ENCODE results near the gene GSTA4.
A peak's percentile ranks its signal among the peaks of the same experiment; 100 is the strongest.
"Not testable (repeated sequence)": the region's sequence is repeated elsewhere in the genome, so short reads cannot be mapped to it uniquely, and the experiment has no call there.

GSTA4 gene, protein sequence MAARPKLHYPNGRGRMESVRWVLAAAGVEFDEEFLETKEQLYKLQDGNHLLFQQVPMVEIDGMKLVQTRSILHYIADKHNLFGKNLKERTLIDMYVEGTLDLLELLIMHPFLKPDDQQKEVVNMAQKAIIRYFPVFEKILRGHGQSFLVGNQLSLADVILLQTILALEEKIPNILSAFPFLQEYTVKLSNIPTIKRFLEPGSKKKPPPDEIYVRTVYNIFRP

DNA sequence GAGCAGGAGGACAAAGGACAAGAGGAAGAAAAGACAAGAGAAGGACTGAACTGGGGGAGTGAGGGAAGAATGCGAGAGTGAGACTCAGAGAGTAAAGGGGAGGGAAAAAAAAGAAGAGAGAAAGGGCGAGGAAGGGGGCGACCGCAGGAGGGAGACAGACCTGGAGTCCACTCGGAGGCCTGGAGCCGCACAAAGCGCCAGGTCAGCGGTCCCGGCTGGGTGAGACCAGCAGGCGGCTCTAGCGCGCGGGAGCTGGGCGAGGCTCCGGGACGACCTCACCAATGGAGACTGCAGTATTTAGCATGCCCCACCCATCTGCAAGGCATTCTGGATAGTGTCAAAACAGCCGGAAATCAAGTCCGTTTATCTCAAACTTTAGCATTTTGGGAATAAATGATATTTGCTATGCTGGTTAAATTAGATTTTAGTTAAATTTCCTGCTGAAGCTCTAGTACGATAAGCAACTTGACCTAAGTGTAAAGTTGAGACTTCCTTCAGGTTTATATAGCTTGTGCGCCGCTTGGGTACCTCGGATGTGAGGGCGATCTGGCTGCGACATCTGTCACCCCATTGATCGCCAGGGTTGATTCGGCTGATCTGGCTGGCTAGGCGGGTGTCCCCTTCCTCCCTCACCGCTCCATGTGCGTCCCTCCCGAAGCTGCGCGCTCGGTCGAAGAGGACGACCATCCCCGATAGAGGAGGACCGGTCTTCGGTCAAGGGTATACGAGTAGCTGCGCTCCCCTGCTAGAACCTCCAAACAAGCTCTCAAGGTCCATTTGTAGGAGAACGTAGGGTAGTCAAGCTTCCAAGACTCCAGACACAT is at the start of gene GSTA4:
Gene GSTA4, minus strand, starts transcription at position 196 of the 824 bp plus-strand sequence. CDS start 1,041 bp downstream, outside the sequence.
- not testable (repeated sequence) for H3K36me3 Mint-ChIP-seq (ENCODE audit: low read depth); H3K9me3 Mint-ChIP-seq
- Mint-ChIP-seq H3K4me1 (ENCODE audit: low read depth) (peaks cover 31% of the 10 kb centered on the region), H3K27me3 (peaks cover 28% of the 10 kb centered on the region), H3K4me3 (peak within 1 kb of the TSS; percentile 85), H3K27ac (peak within 1 kb of the TSS; percentile 79)
- intact Hi-C loops (cut with micrococcal nuclease): loop anchor here (1.0 to 10.0 kb wide), 2 partner anchors 70 to 310 kb away; partner anchors contain the start of gene FBXO9

DNA sequence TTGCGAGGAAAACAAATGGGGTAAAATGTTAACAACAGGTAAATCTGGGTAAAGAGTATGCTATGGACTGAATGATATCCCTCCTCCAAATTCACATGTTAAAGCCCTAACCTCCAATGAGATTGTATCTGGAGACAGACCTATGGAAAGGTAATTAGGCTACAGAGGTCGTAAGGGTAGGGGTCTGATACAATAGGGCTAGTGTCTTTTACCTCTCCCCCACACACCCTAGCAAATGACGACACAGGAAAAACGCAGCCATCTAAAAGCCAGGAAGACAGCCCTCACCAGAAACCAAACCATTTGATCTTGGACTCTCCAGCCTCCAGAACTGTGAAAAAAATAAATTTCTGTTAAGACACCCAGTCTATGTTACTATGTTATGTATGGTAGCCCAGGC is 49.5 kb upstream of the GSTA4 start:
- peaks cover 18% of the 10 kb centered on the region for H3K36me3 Mint-ChIP-seq (ENCODE audit: low read depth)

DNA sequence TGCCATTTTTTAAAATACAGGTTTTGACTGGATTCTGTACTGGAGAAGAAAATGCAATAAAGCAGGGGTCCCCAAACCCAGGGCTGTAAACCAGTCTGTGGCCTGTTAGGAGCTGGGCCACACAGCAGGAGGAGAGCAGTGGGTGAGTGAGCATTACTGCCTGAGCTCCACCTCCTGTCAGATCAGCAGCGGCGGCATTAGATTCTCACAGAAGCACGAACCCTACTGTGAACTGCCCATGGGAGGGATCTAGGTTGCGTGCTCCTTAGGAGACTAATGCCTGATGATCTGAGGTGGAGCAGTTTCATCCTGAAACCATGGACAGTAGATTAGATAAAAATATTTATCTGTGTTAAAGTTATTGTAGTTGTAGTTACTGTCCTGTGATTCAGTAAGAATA is 49.0 kb upstream of the GSTA4 start:
- Mint-ChIP-seq H3K27ac (no peak overlapping the region), H3K36me3 (ENCODE audit: low read depth) (peaks cover 23% of the 10 kb centered on the region), H3K4me3 (no peak overlapping the region), H3K9me3 (no peaks in the 10 kb centered on the region), H3K27me3 (peaks cover 4% of the 10 kb centered on the region), H3K4me1 (ENCODE audit: low read depth) (peaks cover 14% of the 10 kb centered on the region)
- intact Hi-C loops (cut with micrococcal nuclease): no loop called here

More for the DNA sequence above, 49.5 kb upstream of the GSTA4 start:
- Mint-ChIP-seq H3K9me3 (no peaks in the 10 kb centered on the region), H3K4me1 (ENCODE audit: low read depth) (peaks cover 14% of the 10 kb centered on the region), H3K27me3 (peaks cover 4% of the 10 kb centered on the region), H3K4me3 (no peak overlapping the region), H3K27ac (no peak overlapping the region)
- intact Hi-C loops (cut with micrococcal nuclease): no loop called here

DNA sequence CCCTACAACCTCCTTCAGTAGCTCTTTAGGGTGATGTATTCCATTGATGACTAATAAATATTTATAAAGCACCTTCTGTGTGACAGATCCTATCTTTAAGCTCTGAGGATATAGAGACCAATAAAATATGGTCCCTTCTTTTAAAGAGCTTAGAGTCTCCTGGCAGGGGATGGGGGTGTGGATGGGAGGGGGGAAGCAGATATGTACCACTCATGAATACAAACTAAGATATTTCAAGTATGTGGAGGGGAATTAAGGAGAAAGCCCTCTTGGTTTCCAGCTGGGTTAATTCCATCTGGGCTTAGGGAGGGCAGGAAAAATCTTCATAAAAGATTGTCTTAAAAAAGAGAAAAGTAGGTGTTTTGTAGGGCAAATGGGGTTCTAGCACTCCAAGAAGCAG is 48.5 kb upstream of the GSTA4 start:
- intact Hi-C loops (cut with micrococcal nuclease): no loop called here
- peaks cover 9% of the 10 kb centered on the region for H3K4me1 Mint-ChIP-seq (ENCODE audit: low read depth)
- no peaks in the 10 kb centered on the region for H3K9me3 Mint-ChIP-seq
- H3K27me3 Mint-ChIP-seq: peaks cover 4% of the 10 kb centered on the region
- H3K4me3 Mint-ChIP-seq: no peak overlapping the region
- peaks cover 28% of the 10 kb centered on the region for H3K36me3 Mint-ChIP-seq (ENCODE audit: low read depth)
- no peak overlapping the region for H3K27ac Mint-ChIP-seq

DNA sequence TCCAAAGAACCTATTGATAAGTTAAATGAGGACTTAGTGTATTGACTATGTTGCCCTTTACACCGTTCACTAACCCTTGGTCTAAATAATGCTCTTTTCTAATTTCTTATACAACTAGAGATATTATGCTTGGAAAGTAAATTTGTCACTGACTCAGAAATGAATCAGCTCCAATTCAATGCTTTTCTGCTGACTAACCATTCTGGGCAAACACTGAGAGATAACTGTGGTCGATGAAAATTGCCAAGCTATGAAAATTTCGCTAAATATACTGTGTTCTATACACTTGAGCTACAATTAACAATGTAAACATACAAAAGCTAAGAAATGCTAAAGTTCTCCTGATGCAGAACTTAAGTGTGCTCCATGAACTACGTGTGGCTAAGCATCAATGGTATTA is 47.0 kb upstream of the GSTA4 start:
- intact Hi-C loops (cut with micrococcal nuclease): no loop called here
- Mint-ChIP-seq H3K27me3 (peaks cover 4% of the 10 kb centered on the region), H3K9me3 (no peaks in the 10 kb centered on the region), H3K36me3 (ENCODE audit: low read depth) (peaks cover 34% of the 10 kb centered on the region), H3K4me1 (ENCODE audit: low read depth) (no peaks in the 10 kb centered on the region), H3K27ac (no peak overlapping the region), H3K4me3 (no peak overlapping the region)

DNA sequence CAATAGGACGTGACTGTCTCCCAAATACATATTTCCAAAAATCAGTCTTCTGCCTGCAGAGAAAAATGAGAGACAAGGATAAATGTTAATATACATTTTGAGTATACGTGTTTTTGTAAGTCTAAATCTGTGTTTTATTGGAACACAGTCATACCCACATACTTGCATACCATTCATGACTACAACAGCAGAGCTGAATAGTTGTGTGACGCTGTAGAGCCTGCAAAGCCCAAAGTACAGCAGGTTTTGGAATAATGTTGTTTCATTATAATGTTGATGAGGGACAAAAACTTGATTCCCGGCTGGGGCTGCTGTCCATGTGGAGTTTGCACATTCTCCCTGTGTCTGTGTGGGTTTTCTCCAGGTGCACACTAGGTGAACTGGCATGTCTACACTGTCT is 46.3 kb upstream of the GSTA4 start:
- intact Hi-C loops (cut with micrococcal nuclease): no loop called here
- no peaks in the 10 kb centered on the region for H3K9me3 Mint-ChIP-seq
- no peaks in the 10 kb centered on the region for H3K4me1 Mint-ChIP-seq (ENCODE audit: low read depth)
- H3K36me3 Mint-ChIP-seq (ENCODE audit: low read depth): peaks cover 38% of the 10 kb centered on the region
- no peaks in the 10 kb centered on the region for H3K27me3 Mint-ChIP-seq
- no peak overlapping the region for H3K4me3 Mint-ChIP-seq
- no peak overlapping the region for H3K27ac Mint-ChIP-seq

DNA sequence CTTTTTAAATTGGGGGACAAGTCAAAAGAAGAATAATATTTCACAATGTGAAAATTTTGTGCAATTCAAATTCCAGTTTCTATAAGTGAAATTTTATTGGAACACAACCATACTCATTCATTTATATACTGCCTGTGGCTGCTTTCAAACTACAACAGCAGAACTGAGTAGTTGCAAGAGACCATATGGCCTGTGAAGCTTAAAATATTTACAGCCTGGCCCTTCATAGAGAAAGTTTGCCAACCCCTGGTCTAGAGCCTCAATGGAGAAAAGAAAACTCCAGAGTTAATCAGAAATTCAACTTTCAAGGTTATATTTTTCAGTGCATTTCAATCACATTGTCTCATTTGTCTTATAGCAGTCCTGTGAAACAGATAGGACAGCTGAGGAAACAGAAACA is 43.5 kb upstream of the GSTA4 start:
- intact Hi-C loops (cut with micrococcal nuclease): no loop called here
- peaks cover 55% of the 10 kb centered on the region for H3K36me3 Mint-ChIP-seq (ENCODE audit: low read depth)
- no peak overlapping the region for H3K4me3 Mint-ChIP-seq
- H3K27me3 Mint-ChIP-seq: no peaks in the 10 kb centered on the region
- no peak overlapping the region for H3K27ac Mint-ChIP-seq
- no peaks in the 10 kb centered on the region for H3K9me3 Mint-ChIP-seq
- H3K4me1 Mint-ChIP-seq (ENCODE audit: low read depth): peaks cover 6% of the 10 kb centered on the region

DNA sequence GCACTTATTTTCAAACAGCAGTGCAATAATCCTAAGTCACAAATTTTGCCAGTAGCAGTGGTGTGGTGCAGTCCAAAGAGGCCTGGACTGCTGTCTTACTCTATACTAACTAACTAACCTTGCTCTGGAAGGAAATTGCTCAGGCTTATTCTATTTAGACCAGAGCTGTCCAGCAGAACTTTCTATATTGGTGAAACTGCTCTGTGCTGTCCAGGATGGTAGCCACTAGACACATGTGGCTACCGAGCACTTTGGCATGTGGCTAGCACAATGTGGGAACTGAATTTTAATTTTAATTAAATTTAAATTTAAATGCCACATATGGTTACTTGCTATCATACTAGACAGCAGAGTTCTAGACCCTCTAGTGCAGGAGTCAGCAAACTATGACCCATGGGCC is 43.1 kb upstream of the GSTA4 start:
- H3K27ac Mint-ChIP-seq: no peak overlapping the region
- H3K4me1 Mint-ChIP-seq (ENCODE audit: low read depth): peaks cover 6% of the 10 kb centered on the region
- peaks cover 59% of the 10 kb centered on the region for H3K36me3 Mint-ChIP-seq (ENCODE audit: low read depth)
- intact Hi-C loops (cut with micrococcal nuclease): no loop called here
- no peak overlapping the region for H3K4me3 Mint-ChIP-seq
- H3K9me3 Mint-ChIP-seq: no peaks in the 10 kb centered on the region
- no peaks in the 10 kb centered on the region for H3K27me3 Mint-ChIP-seq

DNA sequence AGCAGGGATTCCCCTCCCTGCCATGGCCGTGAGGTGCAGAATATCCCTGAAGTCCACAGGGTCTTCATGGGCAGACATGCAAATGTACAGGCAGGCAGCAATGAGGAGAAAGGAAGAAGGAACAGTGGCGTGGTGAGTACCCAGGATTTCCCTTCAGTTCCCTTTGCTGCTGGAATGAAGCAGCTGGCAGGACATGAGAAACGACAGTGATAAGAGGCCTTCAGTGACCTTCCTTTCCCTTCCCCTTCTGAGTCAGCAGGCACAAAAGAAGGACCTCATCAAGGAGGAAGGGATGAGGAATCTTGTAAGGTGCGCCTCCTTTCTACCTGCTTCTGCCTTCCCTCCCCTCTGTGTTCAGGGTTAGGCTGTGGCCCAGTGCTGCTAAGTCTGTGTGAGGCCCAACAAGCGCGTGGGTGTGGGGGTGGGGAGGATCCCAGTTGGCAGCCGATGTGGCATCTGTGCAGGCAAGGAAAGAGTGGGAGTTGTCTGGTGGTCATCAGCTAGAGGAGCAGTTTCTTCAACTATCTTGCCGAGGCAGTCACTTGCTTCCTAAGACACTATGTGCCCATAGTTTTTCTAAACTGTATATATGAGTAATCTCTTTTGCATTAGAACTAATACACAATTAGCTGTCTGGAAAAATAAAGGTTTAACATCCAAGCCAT is 40.6 kb upstream of the GSTA4 start:
- peaks cover 74% of the 10 kb centered on the region for H3K36me3 Mint-ChIP-seq (ENCODE audit: low read depth)
- H3K9me3 Mint-ChIP-seq: no peaks in the 10 kb centered on the region
- intact Hi-C loops (cut with micrococcal nuclease): no loop called here
- peaks cover 6% of the 10 kb centered on the region for H3K4me1 Mint-ChIP-seq (ENCODE audit: low read depth)
- no peak overlapping the region for H3K27ac Mint-ChIP-seq
- H3K4me3 Mint-ChIP-seq: no peak overlapping the region
- no peaks in the 10 kb centered on the region for H3K27me3 Mint-ChIP-seq

DNA sequence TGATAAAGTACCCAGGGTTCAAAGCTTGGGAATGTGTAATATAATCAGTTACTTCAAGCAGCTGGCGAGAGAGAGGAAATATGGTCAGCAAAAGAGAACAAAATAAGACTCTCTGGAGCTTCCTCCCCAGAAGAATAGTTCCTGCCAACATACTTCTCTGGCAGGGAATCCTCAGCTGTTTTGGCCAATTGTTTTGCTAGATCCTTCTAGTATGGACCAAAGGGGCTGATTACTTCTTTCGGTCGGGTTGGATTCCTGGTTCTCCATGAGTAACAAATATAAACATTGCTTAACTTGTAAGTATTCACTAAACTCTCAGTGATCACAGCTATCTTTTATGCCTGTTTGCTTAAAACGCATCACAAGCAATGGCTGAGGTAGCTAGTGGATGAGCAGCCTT is 38.7 kb upstream of the GSTA4 start:
- Mint-ChIP-seq H3K9me3 (no peaks in the 10 kb centered on the region), H3K36me3 (ENCODE audit: low read depth) (peaks cover 74% of the 10 kb centered on the region), H3K27ac (no peak overlapping the region), H3K4me3 (no peak overlapping the region), H3K27me3 (no peaks in the 10 kb centered on the region), H3K4me1 (ENCODE audit: low read depth) (peaks cover 6% of the 10 kb centered on the region)
- intact Hi-C loops (cut with micrococcal nuclease): no loop called here

DNA sequence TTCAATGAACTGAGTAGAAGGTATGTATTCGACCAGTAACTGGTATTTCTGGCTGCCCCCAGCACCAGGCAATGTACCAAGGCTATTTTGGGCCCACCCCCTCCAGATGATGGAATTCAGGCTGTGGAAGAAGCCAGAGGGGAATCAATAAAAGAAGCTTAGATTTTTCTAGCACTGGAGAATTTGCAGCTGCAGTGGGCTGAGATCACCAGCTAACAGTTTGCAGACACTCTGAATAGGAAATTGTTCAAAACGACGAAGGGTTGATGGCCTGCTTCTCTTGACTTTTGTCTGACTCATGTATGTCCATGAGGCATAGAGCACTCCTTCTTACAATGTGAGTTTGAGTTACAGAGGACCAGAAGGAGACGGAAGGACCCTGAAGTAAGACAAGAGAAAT is 37.8 kb upstream of the GSTA4 start:
- H3K4me3 Mint-ChIP-seq: no peak overlapping the region
- no peak overlapping the region for H3K27ac Mint-ChIP-seq
- H3K27me3 Mint-ChIP-seq: no peaks in the 10 kb centered on the region
- intact Hi-C loops (cut with micrococcal nuclease): no loop called here
- peaks cover 6% of the 10 kb centered on the region for H3K4me1 Mint-ChIP-seq (ENCODE audit: low read depth)
- no peaks in the 10 kb centered on the region for H3K9me3 Mint-ChIP-seq
- peaks cover 79% of the 10 kb centered on the region for H3K36me3 Mint-ChIP-seq (ENCODE audit: low read depth)

DNA sequence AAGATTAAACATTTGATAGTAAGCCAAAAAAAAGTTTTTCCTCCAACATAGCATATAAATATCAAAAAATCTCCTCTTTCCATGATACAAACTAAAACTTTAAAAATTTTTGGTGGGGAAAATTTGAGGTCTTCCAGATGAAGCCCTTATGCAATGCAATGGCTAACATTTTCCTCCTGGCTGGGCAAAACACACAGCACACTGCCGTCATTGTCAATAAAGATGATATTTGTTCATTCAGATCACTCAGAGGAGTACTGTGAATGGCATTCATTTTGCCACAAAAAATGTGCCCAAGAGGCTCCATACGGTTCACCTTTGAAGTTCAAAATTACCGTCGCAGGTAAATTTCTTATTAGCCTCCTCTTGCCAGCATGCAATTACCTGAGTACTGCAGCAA is 36.2 kb upstream of the GSTA4 start:
- H3K4me1 Mint-ChIP-seq (ENCODE audit: low read depth): peaks cover 6% of the 10 kb centered on the region
- H3K9me3 Mint-ChIP-seq: no peaks in the 10 kb centered on the region
- H3K4me3 Mint-ChIP-seq: no peak overlapping the region
- intact Hi-C loops (cut with micrococcal nuclease): no loop called here
- no peaks in the 10 kb centered on the region for H3K27me3 Mint-ChIP-seq
- H3K27ac Mint-ChIP-seq: no peak overlapping the region
- H3K36me3 Mint-ChIP-seq (ENCODE audit: low read depth): peaks cover 81% of the 10 kb centered on the region

DNA sequence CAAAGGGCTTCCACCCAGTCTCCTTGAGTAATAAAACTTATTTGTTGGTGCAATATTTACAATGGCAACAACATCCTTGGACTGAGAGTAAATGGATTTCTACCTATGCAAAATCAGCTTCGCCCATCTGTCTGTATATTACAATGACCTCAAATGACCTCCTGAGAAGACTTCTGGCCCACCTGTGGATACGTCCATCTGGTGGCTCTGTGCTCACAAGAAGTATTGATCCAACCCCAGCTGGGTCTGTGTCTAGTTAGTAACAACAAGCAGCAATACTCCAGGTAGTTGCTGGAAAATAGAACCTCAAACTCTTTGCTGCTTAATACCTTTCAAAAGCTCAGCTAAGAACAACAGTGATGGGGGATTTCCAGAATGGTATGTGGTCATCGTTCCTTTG is 34.7 kb upstream of the GSTA4 start:
- Mint-ChIP-seq H3K9me3 (no peaks in the 10 kb centered on the region), H3K27ac (no peak overlapping the region), H3K27me3 (no peaks in the 10 kb centered on the region), H3K4me1 (ENCODE audit: low read depth) (no peaks in the 10 kb centered on the region), H3K36me3 (ENCODE audit: low read depth) (peaks cover 79% of the 10 kb centered on the region), H3K4me3 (no peak overlapping the region)
- intact Hi-C loops (cut with micrococcal nuclease): no loop called here

DNA sequence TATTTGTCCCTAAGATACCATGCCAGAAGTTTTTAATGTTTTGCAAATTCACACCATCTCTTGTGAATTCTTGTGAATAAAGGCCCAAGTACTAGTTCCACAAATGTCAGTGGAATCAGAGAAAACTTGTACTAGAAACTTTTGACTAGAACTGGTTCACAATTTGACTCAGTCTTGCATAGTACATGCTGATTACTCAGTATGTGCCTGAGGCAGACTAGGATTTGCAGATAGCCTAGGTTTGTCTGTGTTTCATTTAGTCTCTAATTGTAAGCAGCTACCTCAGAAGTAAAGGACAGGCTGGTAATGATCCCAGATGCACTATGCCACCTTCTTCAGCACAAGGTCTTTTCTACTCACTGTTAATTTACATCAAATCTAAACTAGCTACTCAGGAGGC is 34.2 kb upstream of the GSTA4 start:
- intact Hi-C loops (cut with micrococcal nuclease): no loop called here
- H3K4me3 Mint-ChIP-seq: no peak overlapping the region
- H3K36me3 Mint-ChIP-seq (ENCODE audit: low read depth): peaks cover 75% of the 10 kb centered on the region

More for the DNA sequence above, 34.2 kb upstream of the GSTA4 start:
- Mint-ChIP-seq H3K9me3 (no peaks in the 10 kb centered on the region), H3K27me3 (no peaks in the 10 kb centered on the region), H3K4me1 (ENCODE audit: low read depth) (no peaks in the 10 kb centered on the region), H3K27ac (no peak overlapping the region)

Data from dendritic cell treated with granulocyte-macrophage colony-stimulating factor and Interleukin-4, amounts not matched to agents 40 ng/mL and 50 ng/mL, for 4 days (primary cell).